NCI-H748 treated with DMSO at 0.1 percent for 48 hours (cell line): Measurements from ENCODE around the gene IQGAP2.

Source experiments
- DNase-seq: peaks from one replicate; lab custom pipeline; 2025; lab: John Stamatoyannopoulos, UW

IQGAP2 gene

GRCh38 chr5:76607353-76607871 is 204.3 kb downstream of the IQGAP2 start:
- no peak for DNase-seq

- DNase-seq: no peak
These were observed 205.7 kb downstream of the IQGAP2 start for GRCh38 chr5:76608833-76609232.

DNA sequence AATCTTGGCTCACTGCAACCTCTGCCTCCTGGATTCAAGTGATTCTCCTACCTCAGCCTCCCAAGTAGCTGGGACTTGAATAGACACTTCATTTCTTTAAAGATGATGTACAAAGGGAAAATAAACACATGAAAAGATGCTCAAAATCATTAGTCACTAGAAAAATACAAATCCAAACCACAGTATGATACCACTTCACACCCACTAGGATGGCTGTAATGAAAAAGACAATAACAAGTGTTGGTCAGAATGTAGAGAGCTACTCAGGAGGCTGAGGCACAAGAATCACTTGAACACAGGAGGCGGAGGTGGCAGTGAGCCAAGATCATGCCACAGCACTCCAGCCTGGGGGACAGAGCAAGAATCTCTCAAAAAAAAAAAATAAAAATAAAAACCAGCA is 207.1 kb downstream of the IQGAP2 start:
- DNase-seq: no peak

GRCh38 chr5:76612942-76613341 is 209.9 kb downstream of the IQGAP2 start:
- no peak for DNase-seq

- no peak for DNase-seq
These were observed 212.7 kb downstream of the IQGAP2 start for GRCh38 chr5:76615759-76616158.

DNA sequence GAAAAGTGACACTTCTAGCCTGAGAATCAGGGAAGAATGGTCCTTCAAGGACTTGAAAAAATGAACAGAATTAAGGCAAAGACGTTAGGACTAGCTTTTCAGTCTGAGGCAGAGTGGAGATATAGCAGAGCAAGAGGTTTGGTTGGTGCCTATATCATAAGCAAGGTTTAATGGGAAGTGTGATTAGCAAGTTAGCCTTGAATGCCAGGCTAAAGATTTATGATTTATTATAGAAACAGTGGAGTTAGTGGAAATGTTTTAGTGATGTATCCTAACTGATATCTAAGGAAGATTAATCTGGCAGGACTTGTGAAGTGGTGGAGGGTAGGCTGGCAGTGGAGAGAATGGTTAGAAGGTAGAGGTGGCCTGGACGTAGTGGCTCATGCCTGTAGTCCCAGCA is 213.1 kb downstream of the IQGAP2 start:
- DNase-seq: no peak

DNA sequence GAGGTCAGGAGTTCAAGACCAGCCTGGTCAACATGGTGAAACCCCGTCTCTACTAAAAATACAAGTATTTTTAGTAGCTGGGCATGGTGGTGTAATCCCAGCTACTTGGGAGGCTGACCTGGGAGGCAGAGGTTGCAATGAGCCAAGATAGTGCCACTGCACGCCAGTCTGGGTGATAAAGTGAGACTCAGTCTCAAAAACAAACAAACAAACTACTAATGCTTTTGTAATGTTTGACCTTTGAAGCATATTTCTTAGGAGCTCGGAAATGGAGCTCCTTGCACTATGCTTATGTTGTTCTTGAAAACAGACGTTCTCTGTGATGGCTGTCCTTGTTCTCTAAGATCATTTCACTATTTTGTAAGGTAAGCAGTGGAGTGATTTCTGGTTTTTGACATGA is 214.1 kb downstream of the IQGAP2 start:
- no peak for DNase-seq

DNA sequence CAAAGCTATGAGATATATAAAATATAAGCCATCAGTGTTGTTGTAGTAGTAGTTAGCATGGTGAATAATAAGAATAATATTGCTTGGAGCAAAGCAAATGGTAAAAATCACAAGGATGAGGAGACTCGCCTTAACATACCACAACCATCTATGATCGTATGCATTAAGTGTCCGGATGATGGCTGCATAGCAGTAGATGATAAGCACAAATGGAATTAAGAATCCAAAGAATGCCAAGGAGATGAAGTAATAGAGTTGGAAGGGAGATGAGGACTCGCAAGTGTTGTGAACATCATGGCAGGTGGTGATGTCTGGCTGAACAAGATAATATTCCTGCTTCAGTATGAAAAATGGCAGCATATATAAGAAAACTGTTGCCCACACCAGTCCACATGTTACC is 214.6 kb downstream of the IQGAP2 start:
- DNase-seq: no peak

DNA sequence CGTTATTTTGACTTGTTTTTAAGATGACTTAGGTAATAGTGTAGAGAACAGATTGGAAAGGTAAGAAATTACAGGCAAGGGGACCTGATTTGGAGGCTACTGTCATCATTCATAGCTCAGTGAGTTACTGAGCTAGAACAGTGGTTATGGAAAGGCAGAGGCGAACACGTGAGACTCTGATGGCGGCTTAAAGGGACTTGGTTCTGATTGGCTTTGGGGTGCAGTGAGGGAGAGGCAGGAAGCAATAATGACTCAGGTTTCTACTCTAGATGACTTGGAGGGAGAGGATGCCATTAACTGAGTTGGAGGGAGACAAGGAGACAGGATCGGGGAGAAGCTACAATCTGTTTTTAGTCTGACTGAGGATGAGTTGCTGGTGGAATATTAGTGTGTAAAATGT is 217.1 kb downstream of the IQGAP2 start:
- no peak for DNase-seq

DNA sequence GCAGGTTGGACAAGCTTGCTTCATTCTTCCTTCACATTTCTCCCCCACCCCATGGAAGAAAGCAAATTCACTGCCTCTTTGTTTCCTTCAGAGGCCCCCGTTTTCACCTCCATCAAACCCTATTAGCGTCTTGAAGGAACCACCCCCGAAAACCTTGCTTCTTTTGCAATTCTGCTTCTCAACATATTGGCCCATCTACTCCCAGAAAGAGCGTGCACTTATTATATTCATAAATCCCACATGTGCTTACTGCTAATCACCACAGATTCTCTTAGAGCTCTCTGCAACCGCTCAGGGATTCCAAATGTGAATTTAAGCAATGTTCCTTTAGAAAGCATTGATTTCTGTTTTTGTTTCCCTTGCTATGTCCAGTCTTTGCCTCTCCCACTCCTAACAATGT is 219.0 kb downstream of the IQGAP2 start:
- DNase-seq: no peak

DNA sequence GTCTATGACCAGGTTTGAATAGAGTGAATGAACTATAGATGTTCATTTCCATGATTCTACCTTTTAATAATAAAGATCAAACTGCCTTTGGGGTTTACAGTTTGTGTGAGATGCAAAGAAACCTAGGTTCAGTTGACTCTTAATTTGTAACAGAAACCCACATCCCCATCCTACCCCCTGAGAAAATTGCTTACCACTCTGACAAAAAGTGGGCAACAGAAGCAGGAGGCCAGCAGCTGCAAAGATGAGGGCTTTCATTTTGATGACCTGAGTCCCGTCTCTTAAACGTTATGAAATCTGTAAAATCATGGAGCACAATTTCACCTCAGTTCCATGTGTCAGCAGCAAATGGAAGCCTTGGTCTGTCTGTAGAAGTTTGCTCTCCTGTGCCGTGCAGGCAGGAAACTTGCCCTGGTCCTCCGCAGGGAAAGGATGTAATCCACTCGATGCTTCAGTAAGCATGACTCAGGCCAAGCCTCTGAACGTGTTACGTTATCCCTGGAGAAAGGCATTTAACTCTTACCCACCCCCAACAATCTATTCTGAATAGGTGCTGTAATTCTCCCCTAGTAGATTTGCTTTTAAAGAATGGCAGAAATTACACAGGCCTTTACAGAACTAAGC is 220.0 kb downstream of the IQGAP2 start, which contains the start of gene F2RL2:
Gene F2RL2 (minus strand): TSS at position 431 of the 624 bp plus-strand sequence. CDS start 173 bp downstream, at position 258.
- DNase-seq: no peak

- no peak for DNase-seq
These were observed 222.2 kb downstream of the IQGAP2 start for GRCh38 chr5:76625087-76625815.

DNA sequence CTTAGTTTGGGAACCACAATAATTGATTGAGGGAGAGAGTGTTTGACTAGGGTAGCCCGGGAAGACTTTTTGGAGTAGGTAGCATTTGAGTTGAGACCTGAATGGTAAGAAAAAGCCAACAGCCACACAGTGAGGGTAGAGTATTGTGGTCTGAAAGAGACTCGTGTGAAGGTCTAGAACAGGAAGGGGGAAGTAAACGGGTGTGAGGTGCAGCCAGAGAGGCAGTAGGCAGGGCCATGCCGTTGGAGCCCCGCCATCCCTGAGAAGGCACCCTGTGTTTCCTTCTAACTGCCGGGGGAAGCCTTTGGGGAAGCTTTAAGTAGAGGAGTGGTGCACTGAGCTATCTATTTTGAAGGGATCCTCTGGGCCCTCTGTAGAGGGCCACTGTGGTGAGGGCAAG is 223.7 kb downstream of the IQGAP2 start:
- no peak for DNase-seq

DNA sequence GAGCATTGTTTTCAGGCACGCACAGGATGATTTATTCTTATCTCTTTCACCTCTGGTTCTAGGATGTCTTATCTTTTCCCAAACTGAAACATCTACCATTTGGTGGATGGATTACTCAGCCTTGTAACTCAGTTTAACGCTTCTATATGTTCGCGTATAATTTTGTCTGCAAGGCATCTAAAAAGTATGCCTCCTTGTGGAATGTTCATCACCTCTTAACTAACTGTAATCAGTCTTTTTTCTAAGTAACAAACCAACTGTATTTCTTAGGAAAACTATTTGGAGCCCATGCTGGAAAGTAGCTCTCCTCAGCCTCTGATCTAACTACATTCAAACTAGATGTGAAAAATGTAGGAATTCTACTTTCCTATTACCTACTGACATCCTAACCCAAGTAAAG is 231.6 kb downstream of the IQGAP2 start:
- no peak for DNase-seq

DNA sequence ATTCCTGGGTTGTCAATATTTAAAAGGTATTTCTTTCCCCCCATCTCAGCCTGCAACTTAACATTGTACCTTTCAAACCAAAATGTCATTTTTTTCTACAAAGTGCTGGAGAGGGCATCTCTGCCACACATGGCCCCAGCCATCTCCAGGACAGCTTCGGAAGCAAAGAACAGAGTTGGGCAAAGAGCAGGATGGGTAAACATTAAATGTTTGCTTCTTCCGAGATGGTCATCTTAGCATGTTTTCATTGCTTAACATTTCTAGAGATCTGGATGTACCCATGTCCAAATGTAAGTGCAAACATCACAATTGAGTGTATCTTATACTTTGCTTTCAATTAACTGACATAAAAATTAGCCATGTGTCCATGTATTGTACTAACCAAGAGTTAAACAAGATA is 234.4 kb downstream of the IQGAP2 start:
- DNase-seq: no peak

DNA sequence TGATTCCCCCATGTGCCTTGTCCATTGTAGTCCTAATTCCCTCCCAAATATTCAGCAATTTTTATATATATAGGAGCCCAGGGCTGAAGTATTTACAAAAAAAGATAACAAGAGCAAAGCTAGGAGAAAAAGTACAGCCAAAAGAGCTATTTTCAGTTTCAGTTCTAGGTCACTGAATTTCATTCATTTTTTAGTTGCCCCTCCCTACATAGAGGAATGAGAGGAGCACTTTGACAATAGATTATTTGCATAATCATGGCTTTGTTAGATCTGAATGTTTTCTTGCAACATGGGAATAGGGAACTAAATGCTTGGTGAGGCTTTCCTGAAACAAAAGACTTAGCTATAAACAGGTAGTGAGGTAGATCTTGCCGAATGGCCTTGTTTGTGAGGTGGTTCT is 235.4 kb downstream of the IQGAP2 start:
- no peak for DNase-seq

DNA sequence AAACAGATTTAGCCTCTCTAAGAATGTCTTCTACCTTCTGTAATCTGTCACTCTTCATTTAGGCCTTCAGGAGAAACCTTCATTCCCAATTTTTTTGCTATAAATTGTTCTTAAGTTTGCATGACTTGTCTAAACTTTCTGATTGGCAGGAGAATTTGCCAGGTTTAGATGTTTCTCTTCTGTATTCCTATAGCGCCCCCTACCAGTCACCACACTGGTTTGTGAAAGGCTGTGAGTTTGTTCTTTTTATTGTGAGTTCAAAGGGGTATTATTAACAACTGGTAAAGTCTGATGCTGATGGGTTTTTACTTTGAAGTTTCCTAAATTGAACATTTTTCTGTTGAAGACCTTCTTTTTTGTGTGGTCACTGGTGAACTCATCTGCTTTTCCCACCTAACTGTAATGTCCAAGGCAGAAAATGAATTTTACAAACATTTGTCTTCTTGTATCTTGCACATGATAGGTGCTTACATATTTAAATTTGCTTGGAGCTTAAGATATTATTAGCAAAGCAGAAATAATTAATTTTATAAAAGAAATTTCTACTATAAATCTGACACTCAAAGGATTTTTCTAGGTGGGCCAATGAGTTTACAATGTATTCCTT is 238.5 kb downstream of the IQGAP2 start:
- DNase-seq: peak; percentile 61

GRCh38 chr5:76642390-76643040 is 239.4 kb downstream of the IQGAP2 start:
- DNase-seq: no peak

DNA sequence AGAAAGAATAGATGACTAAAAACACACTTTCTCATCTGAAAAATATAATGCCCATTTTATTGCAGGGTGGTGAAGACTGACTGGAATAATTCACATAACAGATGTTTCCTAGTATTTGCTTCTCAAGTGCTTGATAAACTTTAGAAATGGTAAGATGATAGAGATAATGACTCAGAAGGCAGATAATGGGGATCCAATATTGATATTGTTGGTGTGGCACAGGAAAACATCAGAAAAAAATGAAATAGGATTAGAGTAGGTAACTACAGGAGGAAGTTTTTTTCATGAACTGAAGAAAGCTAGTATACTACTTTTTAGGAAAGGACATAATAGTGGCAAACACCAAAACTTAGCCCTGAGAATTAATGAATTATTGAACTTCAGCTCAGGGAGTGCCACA is 240.3 kb downstream of the IQGAP2 start:
- no peak for DNase-seq

DNA sequence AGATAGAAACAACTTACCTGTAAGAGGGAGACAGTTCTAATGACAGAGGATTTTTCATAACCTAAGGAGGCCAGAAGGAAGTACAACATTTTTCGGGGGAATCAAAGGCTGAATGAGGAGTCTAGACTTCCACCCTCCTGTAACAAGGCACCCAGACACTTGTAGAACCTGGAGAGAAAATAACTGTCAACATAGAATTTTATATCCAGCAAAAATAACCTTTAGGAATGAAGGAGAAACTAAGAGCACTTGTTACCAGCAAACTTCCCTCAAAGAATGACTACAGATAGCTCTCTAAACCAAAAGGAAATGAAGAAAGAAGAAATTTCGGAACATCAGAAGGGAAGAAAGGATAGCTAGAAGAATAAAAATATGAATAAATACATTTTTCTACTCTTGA is 246.1 kb downstream of the IQGAP2 start:
- no peak for DNase-seq

GRCh38 chr5:76652809-76653414 is 249.8 kb downstream of the IQGAP2 start:
- DNase-seq: no peak

- no peak for DNase-seq
These were observed 254.0 kb downstream of the IQGAP2 start for GRCh38 chr5:76657091-76657490.
